ENCODE measurements around the gene BUB3. TPM values are rescaled to one million over a fixed set of nuclear protein-coding genes. Genes with fewer than 3 reads are reported as not detected.

BUB3 gene
- total RNA-seq = 36.3 TPM
- long read RNA-seq, full-length matches to known transcripts = 80 of 87 reads
- long read RNA-seq, partial matches to known transcripts = 7 of 87 reads
- long read RNA-seq, other reads (novel, unspliced or antisense) = 0 of 87 reads

GRCh38 chr10:123154092-123154710 lies at the start of gene BUB3:
BUB3 (plus strand) TSS chr10:123154402; CDS start chr10:123154918, 516 bp downstream.
- ATAC-seq (ENCODE audit: poor library complexity) (peak; percentile 99), DNase-seq (peak; percentile 98)
- intact Hi-C loops (cut with DNase I) = no loop called here

DNA sequence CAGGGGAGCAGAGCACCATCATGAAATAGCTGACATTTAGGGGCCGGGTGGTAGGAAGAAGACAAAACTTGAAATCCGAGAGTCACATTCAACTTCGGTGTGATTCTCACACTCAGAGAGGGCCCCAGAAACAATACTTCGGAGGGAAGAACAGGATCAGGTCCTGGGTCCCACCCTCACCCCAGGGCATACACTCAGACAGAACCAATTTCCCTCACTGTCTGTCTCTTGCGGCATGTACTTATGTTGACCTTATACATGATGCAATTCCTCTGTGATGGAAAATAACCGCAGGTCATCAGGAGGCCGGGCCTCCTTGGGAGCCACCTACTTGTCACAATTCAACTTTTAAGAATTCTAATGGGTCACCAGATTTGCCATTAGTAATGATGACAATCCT lies 44.7 kb upstream of the BUB3 start:
- intact Hi-C loops (cut with DNase I) = no loop called here
- ATAC-seq (ENCODE audit: poor library complexity) (no peak), DNase-seq (no peak)

GRCh38 chr10:123117644-123118417 lies 36.4 kb upstream of the BUB3 start:
- ATAC-seq (ENCODE audit: poor library complexity) = no peak
- intact Hi-C loops (cut with DNase I) = no loop called here
- no peak for DNase-seq

DNA sequence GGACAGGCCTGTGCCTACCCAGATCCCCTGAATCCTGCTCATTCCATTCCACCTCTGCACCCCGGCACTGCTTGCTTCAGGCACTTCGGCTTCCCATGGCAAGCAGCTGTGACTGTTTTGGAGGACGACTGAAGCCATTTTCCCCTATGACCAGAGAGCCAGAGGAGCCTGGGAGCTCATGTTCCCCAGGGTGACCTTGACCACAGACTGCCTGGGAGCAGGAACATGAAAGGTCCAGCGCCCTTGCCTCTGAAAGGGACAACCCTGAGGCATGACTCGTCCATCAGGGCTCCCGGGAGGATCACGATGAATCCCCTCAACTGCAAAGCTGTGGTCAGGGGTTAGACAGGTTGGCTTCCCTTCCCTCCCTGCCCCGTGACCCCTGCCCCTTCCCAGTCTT lies 35.1 kb upstream of the BUB3 start:
- ATAC-seq (ENCODE audit: poor library complexity) (no peak), DNase-seq (no peak)
- intact Hi-C loops (cut with DNase I) = no loop called here

GRCh38 chr10:123126246-123126645 lies 28.0 kb upstream of the BUB3 start:
- intact Hi-C loops (cut with DNase I) = no loop called here
- DNase-seq = no peak
- no peak for ATAC-seq (ENCODE audit: poor library complexity)

DNA sequence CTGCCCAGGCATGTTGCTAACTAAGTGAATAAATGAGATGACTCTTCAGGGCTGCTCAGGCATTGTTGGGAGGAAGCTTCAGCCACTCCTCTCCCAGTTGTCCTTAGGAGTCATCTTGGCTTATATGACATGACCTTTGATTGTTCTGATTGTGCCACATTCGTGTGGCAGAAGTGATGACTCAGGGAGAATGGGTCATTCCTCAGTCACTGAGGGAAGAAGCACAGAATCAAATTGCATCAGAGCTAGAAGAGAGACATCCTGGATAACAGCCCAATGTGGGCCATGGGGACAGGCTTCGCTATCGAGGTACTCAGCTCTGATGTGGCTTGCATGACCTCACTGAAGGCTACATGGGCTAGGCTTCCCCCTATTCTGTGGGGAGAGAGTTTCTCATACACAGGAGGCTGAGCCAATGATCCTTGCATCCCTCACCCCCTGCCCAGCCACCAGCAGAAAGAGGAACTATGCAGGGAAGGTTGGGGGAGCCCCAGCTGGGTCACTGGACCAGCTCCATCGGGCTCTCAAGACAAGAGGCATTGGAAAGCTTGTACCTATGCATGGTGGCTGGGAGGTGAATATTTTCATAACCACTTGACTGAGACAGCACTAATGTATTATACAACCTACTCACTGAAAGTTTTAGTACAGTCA lies 24.5 kb upstream of the BUB3 start:
- DNase-seq (no peak), ATAC-seq (ENCODE audit: poor library complexity) (no peak)
- intact Hi-C loops (cut with DNase I) = loop anchor here (5.0 to 10.0 kb wide), 2 partner anchors 428 to 835 kb away; no protein-coding TSS in a partner anchor

GRCh38 chr10:123132576-123133477 lies 21.4 kb upstream of the BUB3 start:
- peak; percentile 94 for ATAC-seq (ENCODE audit: poor library complexity)
- intact Hi-C loops (cut with DNase I) = loop anchor here (5.0 to 10.0 kb wide), 2 partner anchors 424 to 832 kb away; no protein-coding TSS in a partner anchor

DNA sequence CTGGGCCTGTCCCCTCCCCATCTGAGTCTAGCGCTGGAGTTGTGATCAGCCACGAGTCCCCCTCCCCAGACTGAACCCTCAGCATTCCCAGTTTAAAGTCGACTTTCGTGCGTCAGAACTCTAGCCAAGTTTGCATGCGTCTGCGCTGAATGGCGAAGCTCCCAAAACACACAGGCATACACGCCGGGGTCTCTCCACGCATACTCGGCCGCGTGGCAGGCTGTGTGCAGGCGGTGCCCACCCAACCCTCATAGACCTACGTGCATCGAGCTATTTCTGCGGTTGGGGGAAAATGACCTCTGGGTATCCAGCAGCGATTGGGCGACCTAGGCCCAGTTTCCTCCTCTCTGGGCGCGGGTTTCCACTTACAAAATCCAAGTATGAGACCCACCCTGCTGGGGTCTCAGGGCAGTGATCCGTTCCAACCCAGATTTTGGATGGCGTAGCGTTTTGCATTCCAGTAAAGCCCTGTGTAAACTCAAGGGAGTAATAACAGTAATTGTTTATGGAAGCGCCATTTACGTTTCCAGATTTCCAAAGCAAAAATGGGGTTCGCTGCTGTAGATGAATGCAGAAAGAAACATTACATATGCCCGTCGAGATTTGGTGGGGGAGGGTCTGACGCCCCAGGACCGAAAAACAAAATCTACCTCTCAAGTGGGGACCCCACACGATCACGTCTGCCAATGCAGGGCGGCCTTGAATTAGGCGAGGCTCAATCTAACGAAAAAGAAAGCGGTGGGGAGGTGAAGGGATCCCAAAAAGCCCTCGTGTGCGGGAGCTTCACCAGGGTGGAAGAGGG lies 20.5 kb upstream of the BUB3 start:
- intact Hi-C loops (cut with DNase I) = loop anchor here (5.0 to 10.0 kb wide), 2 partner anchors 424 to 831 kb away; no protein-coding TSS in a partner anchor

More at GRCh38 chr10:123132576-123133477, 21.4 kb upstream of the BUB3 start:
- peak; percentile 87 for DNase-seq

GRCh38 chr10:123134343-123134914 lies 19.8 kb upstream of the BUB3 start:
- intact Hi-C loops (cut with DNase I) = loop anchor here (5.0 to 10.0 kb wide), 2 partner anchors 423 to 830 kb away; no protein-coding TSS in a partner anchor
- DNase-seq = no peak
- no peak for ATAC-seq (ENCODE audit: poor library complexity)

More for the DNA sequence above, 20.5 kb upstream of the BUB3 start:
- no peak for DNase-seq
- ATAC-seq (ENCODE audit: poor library complexity) = no peak

- DNase-seq (no peak), ATAC-seq (ENCODE audit: poor library complexity) (no peak)
- intact Hi-C loops (cut with DNase I) = loop anchor here (5.0 to 10.0 kb wide), 2 partner anchors 422 to 830 kb away; no protein-coding TSS in a partner anchor
Observed at GRCh38 chr10:123134915-123135414, 19.2 kb upstream of the BUB3 start.

GRCh38 chr10:123135415-123136141 lies 18.6 kb upstream of the BUB3 start, which contains the start of gene HMX3:
HMX3 (plus strand) TSS chr10:123135970; CDS start chr10:123136051, 81 bp downstream.
- intact Hi-C loops (cut with DNase I) = loop anchor here (10.0 kb wide), 1 partner anchor 829 kb away; no protein-coding TSS in a partner anchor
- no peak for ATAC-seq (ENCODE audit: poor library complexity)
- DNase-seq = no peak

- no peak for ATAC-seq (ENCODE audit: poor library complexity)
- intact Hi-C loops (cut with DNase I) = loop anchor here (10.0 kb wide), 1 partner anchor 828 kb away; no protein-coding TSS in a partner anchor
- no peak for DNase-seq
Observed at GRCh38 chr10:123136221-123136805, 17.9 kb upstream of the BUB3 start.

- no peak for ATAC-seq (ENCODE audit: poor library complexity)
- DNase-seq = no peak
- intact Hi-C loops (cut with DNase I) = loop anchor here (10.0 kb wide), 1 partner anchor 828 kb away; no protein-coding TSS in a partner anchor
Observed at GRCh38 chr10:123136806-123137642, 17.2 kb upstream of the BUB3 start.

GRCh38 chr10:123139165-123139520 lies 15.1 kb upstream of the BUB3 start:
- intact Hi-C loops (cut with DNase I) = loop anchor here (10.0 kb wide), 1 partner anchor 826 kb away; no protein-coding TSS in a partner anchor
- no peak for ATAC-seq (ENCODE audit: poor library complexity)
- no peak for DNase-seq

Data from Right ventricle myocardium superior (tissue), 1 donor.